GM12878 (cell line): ENCODE data around the gene CDHR4. TPM values are rescaled to one million over a fixed set of nuclear protein-coding genes. Genes with fewer than 3 reads are reported as not detected.

Source experiments
- ATAC-seq: fragments of 200-7000 bp; cut with Tn5 transposase; 3 replicates; pipeline ENCODE4 v1.9.1; 2020; ENCODE audit warnings: mild to moderate bottlenecking, moderate library complexity
- BruUV-seq: library from RNA; stranded (reverse); fragments of 400-500 nt; replicated peaks from 2 replicates; lab custom pipeline; 2021; lab: Mats Ljungman, UMichigan
- CTCF ChIA-PET: fragments of 300-600 bp; sonication (Branson Sonifier 250); formaldehyde crosslinking; extraction: SDS; loops from one replicate; lab custom pipeline; 2021; ENCODE audit warnings: inconsistent platforms; lab: Yijun Ruan, JAX
- POLR2A ChIA-PET: fragments of 350-600 bp; formaldehyde crosslinking; extraction: SDS; loops from one replicate; lab custom pipeline; 2021; ENCODE audit warnings: inconsistent platforms; lab: Charles Lee
- RAD21 ChIA-PET: fragments of 300-600 bp; sonication (Branson Sonifier 250); formaldehyde crosslinking; loops from one replicate; lab custom pipeline; 2023; ENCODE audit warnings: antibody characterized with exemption; ENCODE audit not compliant: unreplicated experiment; lab: Charles Lee
- SMC1A ChIA-PET: fragments of 300-600 bp; sonication (Branson Sonifier 250); formaldehyde crosslinking; loops from one replicate; lab custom pipeline; 2023; ENCODE audit not compliant: unreplicated experiment, uncharacterized antibody; lab: Charles Lee
- DNase-seq: peaks from one replicate; pipeline ENCODE4 v3.0.0-alpha.2; 2011; ENCODE audit warnings: low read depth, low spot score
- FAIRE-seq: peaks from 3 replicates; lab custom pipeline; 2011; peaks lifted over from hg19 to GRCh38; lab: Jason Lieb, UNC
- H2AFZ ChIP-seq: 2 replicates; pipeline ENCODE4 v1.6.0; 2011; ENCODE audit warnings: low read depth, low read length, control low read depth; ENCODE audit not compliant: control insufficient read depth
- H3K27ac ChIP-seq: 2 replicates; pipeline ENCODE4 v1.5.1; 2011; ENCODE audit warnings: control low read depth; ENCODE audit not compliant: control insufficient read depth, insufficient read depth
- H3K27me3 ChIP-seq, 2 experiments: replicated peaks in 1 of 2; 2 replicates each; pipeline versions ENCODE4 v1.6.0 to v1.6.1; 2011; ENCODE audit warnings: low read length in 1 of 2; ENCODE audit not compliant: control insufficient read depth in 2 of 2, insufficient read depth in 2 of 2
- H3K36me3 ChIP-seq, 2 experiments: 2 replicates each; pipeline ENCODE4 v1.5.1; 2011; ENCODE audit warnings: low read length in 1 of 2; ENCODE audit not compliant: control insufficient read depth in 2 of 2, insufficient read depth in 2 of 2
- H3K4me1 ChIP-seq: 2 replicates; pipeline ENCODE4 v1.6.1; 2011; ENCODE audit warnings: mild to moderate bottlenecking, low read length, moderate library complexity, mixed read lengths; ENCODE audit not compliant: control insufficient read depth, insufficient read depth
- H3K4me2 ChIP-seq: 2 replicates; pipeline ENCODE4 v1.6.0; 2011; ENCODE audit warnings: control low read depth; ENCODE audit not compliant: control insufficient read depth, insufficient read depth
- H3K4me3 ChIP-seq: fragments of 200-600 bp; sonication (generic); 2 replicates; pipeline ENCODE4 v1.5.1; 2016
- H3K79me2 ChIP-seq: 2 replicates; pipeline ENCODE4 v1.6.0; 2011; ENCODE audit warnings: low read length; ENCODE audit not compliant: control insufficient read depth, insufficient read depth
- H3K9ac ChIP-seq: 2 replicates; pipeline ENCODE4 v1.8.0; 2011; ENCODE audit warnings: low read length, control low read depth, mixed read lengths; ENCODE audit not compliant: control insufficient read depth, insufficient read depth
- H3K9me3 ChIP-seq: replicated peaks from 3 replicates; pipeline ENCODE4 v1.5.1; 2011; ENCODE audit warnings: mild to moderate bottlenecking, low read length; ENCODE audit not compliant: control insufficient read depth, insufficient read depth
- H4K20me1 ChIP-seq: 2 replicates; pipeline ENCODE4 v1.6.0; 2011; ENCODE audit not compliant: control insufficient read depth, insufficient read depth
- BCL3 ChIP-seq: IDR thresholded peaks from 2 replicates; pipeline ENCODE4 v1.6.1; 2011; ENCODE audit warnings: borderline replicate concordance, low read depth, mild to moderate bottlenecking, moderate library complexity, low read length; ENCODE audit not compliant: insufficient read depth, poor library complexity, severe bottlenecking
- DPF2 ChIP-seq: fragments of 450-650 bp; IDR thresholded peaks from 2 replicates; pipeline ENCODE4 v1.6.1; 2017; ENCODE audit warnings: mild to moderate bottlenecking
- EED ChIP-seq: sonication (generic); IDR thresholded peaks from 2 replicates; pipeline ENCODE4 v1.6.1; 2016; ENCODE audit warnings: antibody characterized with exemption, low read depth
- FOXM1 ChIP-seq: IDR thresholded peaks from 2 replicates; pipeline ENCODE4 v1.6.1; 2012; ENCODE audit warnings: low read depth, mild to moderate bottlenecking, inconsistent platforms, low read length, moderate library complexity
- JUND ChIP-seq: IDR thresholded peaks from 2 replicates; pipeline ENCODE4 v1.6.1; 2012; ENCODE audit warnings: low read depth, mild to moderate bottlenecking, low read length, improper control_type of control experiment, moderate library complexity
- KLF5 ChIP-seq: fragments of 450-650 bp; IDR thresholded peaks from 2 replicates; pipeline ENCODE4 v1.6.1; 2014; ENCODE audit warnings: mild to moderate bottlenecking; ENCODE audit not compliant: partially characterized antibody
- NBN ChIP-seq: fragments of 450-650 bp; IDR thresholded peaks from 2 replicates; pipeline ENCODE4 v1.6.1; 2016
- NFIC ChIP-seq: IDR thresholded peaks from 2 replicates; pipeline ENCODE4 v1.6.1; 2012; ENCODE audit warnings: low read depth, mild to moderate bottlenecking, inconsistent platforms, low read length, moderate library complexity
- POLR2A ChIP-seq: IDR thresholded peaks from 2 replicates; pipeline ENCODE4 v1.6.1; 2011; ENCODE audit warnings: low read depth, mild to moderate bottlenecking, low read length
- RAD51 ChIP-seq: fragments of 450-650 bp; IDR thresholded peaks from 2 replicates; pipeline ENCODE4 v1.6.1; 2016; ENCODE audit warnings: moderate library complexity, mild to moderate bottlenecking, inconsistent platforms
- SMC3 ChIP-seq: IDR thresholded peaks from 2 replicates; pipeline ENCODE4 v1.6.1; 2011; ENCODE audit warnings: low read length, improper control_type of control experiment, borderline replicate concordance
- SP1 ChIP-seq: IDR thresholded peaks from one replicate; pipeline ENCODE4 v1.6.1; 2011; ENCODE audit warnings: low read depth, low read length
- SPI1 ChIP-seq: IDR thresholded peaks from 2 replicates; pipeline ENCODE4 v1.6.1; 2011; ENCODE audit warnings: low read depth, mild to moderate bottlenecking, low read length, moderate library complexity, borderline replicate concordance; ENCODE audit not compliant: insufficient read depth
- STAT1 ChIP-seq: fragments of 450-650 bp; conservative IDR thresholded peaks from 2 replicates; pipeline ENCODE4 v1.6.1; 2014; ENCODE audit warnings: antibody characterized with exemption, mild to moderate bottlenecking
- STAT3 ChIP-seq: IDR thresholded peaks from 2 replicates; pipeline ENCODE4 v1.6.1; 2011; ENCODE audit warnings: low read depth, low read length, improper control_type of control experiment
- WGBS: methylation state at CpG from one replicate; pipeline ENCODE4 v1.1.6; 2016; ENCODE audit warnings: low lambda C conversion rate; ENCODE audit not compliant: insufficient replicate concordance, insufficient coverage; ENCODE audit errors: missing lambda C conversion rate; 5-methylcytosine and 5-hydroxymethylcytosine counted together
- in situ Hi-C: fragments of 300-500 bp; cut with MboI; formaldehyde crosslinking; loops from 9 replicates; pipeline ENCODE4 v1.14.3; 2018; ENCODE audit warnings: mixed read lengths
- intact Hi-C: fragments of 100-400 bp; cut with micrococcal nuclease; formaldehyde crosslinking; loops from one replicate; pipeline ENCODE4 v1.14.2; 2022; ENCODE audit not compliant: unreplicated experiment
- polyA plus RNA-seq, 11 experiments: library from polyadenylated mRNA; depleted of rRNA in 4 of 11; unstranded in 6 of 11; stranded (reverse) in 5 of 11; fragments of >200 nt; fragmentation: Nextera tagmentation in 4 of 11; fragmentation: Illumina TruSeq in 1 of 11; extraction: Ambion mirVana in 4 of 11; extraction: Trizol in 1 of 11; gene quantifications; 1 replicate in 1 of 11; 2 replicates in 10 of 11; pipeline versions ENCODE4 v1.2.1 to v1.2.3, GENCODE V29; 2011 to 2016; ENCODE audit warnings: inconsistent platforms in 2 of 11, missing spikeins in 2 of 11, low read depth in 1 of 11
- total RNA-seq, 4 experiments: library from RNA; depleted of rRNA in 3 of 4; stranded (reverse); fragments of >200 nt in 3 of 4; fragmentation: Illumina TruSeq in 1 of 4; extraction: Trizol in 1 of 4; gene quantifications; 2 replicates each; pipeline versions ENCODE4 v1.2.1 to v1.2.3, GENCODE V29; 2013 to 2021
- TF ChIP-seq, protein P1 (sequence below): fragments of 450-650 bp; conservative IDR thresholded peaks from 2 replicates; pipeline ENCODE4 v1.6.1; 2017; ENCODE audit warnings: mild to moderate bottlenecking, moderate library complexity
- TF ChIP-seq, protein P2 (sequence below): IDR thresholded peaks from 2 replicates; pipeline ENCODE4 v1.6.1; 2012; ENCODE audit warnings: low read depth, low read length, improper control_type of control experiment
- TF ChIP-seq, protein P3 (sequence below): IDR thresholded peaks from 2 replicates; pipeline ENCODE4 v1.6.1; 2011; ENCODE audit warnings: low read depth, mild to moderate bottlenecking, low read length, moderate library complexity, borderline replicate concordance; ENCODE audit errors: extremely low read depth

CDHR4 gene
- total and polyA plus RNA-seq, 10 of the 15 experiments (the other 5 are each of a cell fraction or from before 2014, with no cell fraction given), result not detected

GRCh38 chr3:49787182-49787464, 12.6 kb downstream of the CDHR4 start (continued):
- TF ChIP-seq BCL3, result no peak
- TF ChIP-seq NBN, result no peak

GRCh38 chr3:49786357-49787181, 13.1 kb downstream of the CDHR4 start, which contains the start of gene IP6K1:
Gene IP6K1, minus strand, starts transcription at chr3:49786542. Its CDS starts 38,502 bp downstream, at chr3:49748040.
- POLR2A ChIA-PET, result interaction anchor here (0.6 to 3.0 kb wide), 6 partner anchors 17 to 284 kb away, joined by 3 to 15 read pairs (median 3); partner anchors contain the start of genes INKA1 and TRAIP
- Histone ChIP-seq H3K9me3 (no peaks in the 10 kb centered on the region), H3K9ac (peak within 1 kb of the TSS; percentile 87), H3K4me3 (peak within 1 kb of the TSS; percentile 96), H3K27ac (peak within 1 kb of the TSS; percentile 62), H4K20me1 (no peaks in the 10 kb centered on the region), H3K27me3 (no peaks in the 10 kb centered on the region), H3K36me3 (no peaks in the 10 kb centered on the region), H2AFZ (peak within 1 kb of the TSS; percentile 80), H3K4me2 (peak within 1 kb of the TSS; percentile 75), H3K4me1 (peaks cover 9% of the 10 kb centered on the region), H3K79me2 (peaks cover 25% of the 10 kb centered on the region)
- SMC1A ChIA-PET, result interaction anchor here (0.6 to 1.3 kb wide), 2 partner anchors 13 to 20 kb away, joined by 3 read pairs; partner anchors contain the start of gene CDHR4
- BruUV-seq, result no TSS peak
- RAD21 ChIA-PET, result interaction anchor here (0.5 to 2.5 kb wide), 7 partner anchors 17 to 961 kb away, joined by 3 to 14 read pairs (median 4); partner anchors contain the start of genes INKA1 and UBA7
- DNase-seq (peak; percentile 99), FAIRE-seq (peak; percentile 100), ATAC-seq (peak; percentile 99)
- CTCF ChIA-PET, result interaction anchor here (0.5 to 2.0 kb wide), 9 partner anchors 16 to 295 kb away, joined by 3 to 9 read pairs (median 4); partner anchors contain the start of genes INKA1, MON1A and UBA7
- in situ Hi-C loops, result no loop called here
- intact Hi-C loops, result loop anchor here (5.0 kb wide), 1 partner anchor 64 kb away; the partner anchor contains the start of gene GMPPB
- WGBS, result 2% methylated on average over 49 of the region's 55 CpGs
- TF ChIP-seq STAT3, result no peak
- peak; percentile 19; the same call in 1 of the 2 replicates for TF ChIP-seq SPI1
- TF ChIP-seq, protein P1, sequence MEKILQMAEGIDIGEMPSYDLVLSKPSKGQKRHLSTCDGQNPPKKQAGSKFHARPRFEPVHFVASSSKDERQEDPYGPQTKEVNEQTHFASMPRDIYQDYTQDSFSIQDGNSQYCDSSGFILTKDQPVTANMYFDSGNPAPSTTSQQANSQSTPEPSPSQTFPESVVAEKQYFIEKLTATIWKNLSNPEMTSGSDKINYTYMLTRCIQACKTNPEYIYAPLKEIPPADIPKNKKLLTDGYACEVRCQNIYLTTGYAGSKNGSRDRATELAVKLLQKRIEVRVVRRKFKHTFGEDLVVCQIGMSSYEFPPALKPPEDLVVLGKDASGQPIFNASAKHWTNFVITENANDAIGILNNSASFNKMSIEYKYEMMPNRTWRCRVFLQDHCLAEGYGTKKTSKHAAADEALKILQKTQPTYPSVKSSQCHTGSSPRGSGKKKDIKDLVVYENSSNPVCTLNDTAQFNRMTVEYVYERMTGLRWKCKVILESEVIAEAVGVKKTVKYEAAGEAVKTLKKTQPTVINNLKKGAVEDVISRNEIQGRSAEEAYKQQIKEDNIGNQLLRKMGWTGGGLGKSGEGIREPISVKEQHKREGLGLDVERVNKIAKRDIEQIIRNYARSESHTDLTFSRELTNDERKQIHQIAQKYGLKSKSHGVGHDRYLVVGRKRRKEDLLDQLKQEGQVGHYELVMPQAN, result peak; percentile 85
- TF ChIP-seq DPF2, result peak; percentile 100
- TF ChIP-seq EED, result no peak
- TF ChIP-seq STAT1, result no peak
- TF ChIP-seq, protein P2, sequence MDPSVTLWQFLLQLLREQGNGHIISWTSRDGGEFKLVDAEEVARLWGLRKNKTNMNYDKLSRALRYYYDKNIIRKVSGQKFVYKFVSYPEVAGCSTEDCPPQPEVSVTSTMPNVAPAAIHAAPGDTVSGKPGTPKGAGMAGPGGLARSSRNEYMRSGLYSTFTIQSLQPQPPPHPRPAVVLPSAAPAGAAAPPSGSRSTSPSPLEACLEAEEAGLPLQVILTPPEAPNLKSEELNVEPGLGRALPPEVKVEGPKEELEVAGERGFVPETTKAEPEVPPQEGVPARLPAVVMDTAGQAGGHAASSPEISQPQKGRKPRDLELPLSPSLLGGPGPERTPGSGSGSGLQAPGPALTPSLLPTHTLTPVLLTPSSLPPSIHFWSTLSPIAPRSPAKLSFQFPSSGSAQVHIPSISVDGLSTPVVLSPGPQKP, result no peak; the same call in 1 of the 2 replicates
- no peak for TF ChIP-seq JUND
- TF ChIP-seq SP1, result peak; percentile 98
- peak; percentile 24 for TF ChIP-seq KLF5
- no peak for TF ChIP-seq SMC3
- TF ChIP-seq, protein P3, sequence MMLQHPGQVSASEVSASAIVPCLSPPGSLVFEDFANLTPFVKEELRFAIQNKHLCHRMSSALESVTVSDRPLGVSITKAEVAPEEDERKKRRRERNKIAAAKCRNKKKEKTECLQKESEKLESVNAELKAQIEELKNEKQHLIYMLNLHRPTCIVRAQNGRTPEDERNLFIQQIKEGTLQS, result peak; percentile 94
- peak; percentile 96 for TF ChIP-seq POLR2A
- peak; percentile 98 for TF ChIP-seq RAD51
- TF ChIP-seq FOXM1, result no peak
- TF ChIP-seq NFIC, result no peak
